ENCODE data around the gene GPT2.
A peak's percentile ranks its signal among the peaks of the same experiment; 100 is the strongest.
"Not testable (repeated sequence)": the region's sequence is repeated elsewhere in the genome, so short reads cannot be mapped to it uniquely, and the experiment has no call there.

The GPT2 gene

DNA sequence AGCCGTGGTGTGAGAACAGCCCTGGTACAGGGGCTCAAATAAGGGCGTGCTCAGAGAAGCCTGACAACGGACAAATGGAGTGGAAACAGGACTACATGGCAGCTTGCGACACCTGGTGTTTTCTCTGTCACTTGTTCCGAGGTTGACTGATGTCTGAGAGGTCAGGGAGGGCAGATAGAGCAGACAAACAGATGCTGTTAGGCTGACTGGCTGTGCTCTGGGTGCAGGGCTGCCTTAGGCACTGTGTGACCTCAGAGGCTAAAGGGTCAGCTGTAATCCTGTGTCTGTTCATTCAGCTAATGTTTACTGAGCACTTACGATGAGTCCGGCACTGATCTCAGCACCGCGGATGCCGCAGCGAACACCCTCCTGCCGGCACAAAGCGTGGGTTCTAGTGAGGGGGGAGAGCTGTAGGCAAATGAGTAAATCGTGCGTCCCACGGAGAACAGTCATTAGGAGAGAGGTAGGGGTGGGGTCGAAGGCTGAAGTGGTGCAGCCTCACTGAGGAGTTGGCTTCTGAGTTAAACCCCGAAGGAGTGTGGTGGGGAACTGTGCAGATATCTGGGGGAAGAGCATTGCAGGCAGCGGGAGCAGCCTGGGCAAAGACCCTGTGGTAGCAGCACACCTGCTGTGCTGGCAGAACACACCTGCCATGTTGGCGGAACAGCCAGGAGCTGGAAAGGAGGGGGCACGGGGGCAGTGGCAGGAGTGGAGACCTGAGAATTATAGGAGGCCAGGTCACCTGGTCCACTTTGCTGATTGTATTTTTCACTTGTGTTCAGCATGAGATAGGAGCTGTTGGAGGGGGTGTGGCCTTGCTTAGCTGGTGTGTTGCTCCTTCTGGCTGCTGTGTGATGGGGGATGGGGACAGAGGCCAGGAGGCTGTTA, 35.0 kb downstream of the GPT2 start:
- FAIRE-seq (no peak), DNase-seq (ENCODE audit: low spot score) (no peak)

- FAIRE-seq: no peak
- DNase-seq (ENCODE audit: low spot score): no peak
These were observed 36.4 kb downstream of the GPT2 start for GRCh38 chr16:46920402-46921068.

DNA sequence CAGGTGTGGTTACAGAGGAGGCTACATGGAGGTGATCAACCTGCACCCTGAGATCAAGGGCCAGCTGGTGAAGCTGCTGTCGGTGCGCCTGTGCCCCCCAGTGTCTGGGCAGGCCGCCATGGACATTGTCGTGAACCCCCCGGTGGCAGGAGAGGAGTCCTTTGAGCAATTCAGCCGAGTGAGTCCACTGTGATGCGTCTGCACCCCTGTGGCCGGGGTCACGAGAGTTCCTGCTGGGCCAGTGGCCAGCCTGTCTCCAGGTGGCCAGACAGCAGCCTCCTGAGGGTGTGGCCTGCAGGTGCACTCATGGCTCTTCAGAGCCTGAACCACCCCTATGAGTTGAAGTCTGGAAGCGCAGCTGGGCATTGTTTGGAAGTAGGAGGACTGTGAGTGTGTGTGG, 38.1 kb downstream of the GPT2 start:
- no peak for FAIRE-seq

GRCh38 chr16:46923513-46924295, 39.5 kb downstream of the GPT2 start:
- DNase-seq (ENCODE audit: low spot score) (no peak), FAIRE-seq (no peak)

More for the DNA sequence above, 38.1 kb downstream of the GPT2 start:
- no peak for DNase-seq (ENCODE audit: low spot score)

DNA sequence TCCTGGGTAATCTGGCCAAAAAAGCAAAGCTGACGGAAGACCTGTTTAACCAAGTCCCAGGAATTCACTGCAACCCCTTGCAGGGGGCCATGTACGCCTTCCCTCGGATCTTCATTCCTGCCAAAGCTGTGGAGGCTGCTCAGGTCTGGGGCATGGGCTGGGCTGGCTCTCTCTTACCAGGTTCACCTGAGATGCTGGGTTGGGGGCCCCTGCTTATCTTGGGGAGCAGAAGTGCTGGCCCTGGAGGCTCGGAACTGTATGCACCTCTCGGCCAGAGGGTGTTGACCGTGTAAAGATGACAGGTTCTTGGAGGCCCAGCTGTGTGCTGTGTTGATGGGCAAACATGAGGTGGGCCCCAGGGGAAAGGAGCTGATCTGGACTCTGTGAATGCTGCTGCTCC, 40.2 kb downstream of the GPT2 start:
- FAIRE-seq: no peak
- no peak for DNase-seq (ENCODE audit: low spot score)

DNA sequence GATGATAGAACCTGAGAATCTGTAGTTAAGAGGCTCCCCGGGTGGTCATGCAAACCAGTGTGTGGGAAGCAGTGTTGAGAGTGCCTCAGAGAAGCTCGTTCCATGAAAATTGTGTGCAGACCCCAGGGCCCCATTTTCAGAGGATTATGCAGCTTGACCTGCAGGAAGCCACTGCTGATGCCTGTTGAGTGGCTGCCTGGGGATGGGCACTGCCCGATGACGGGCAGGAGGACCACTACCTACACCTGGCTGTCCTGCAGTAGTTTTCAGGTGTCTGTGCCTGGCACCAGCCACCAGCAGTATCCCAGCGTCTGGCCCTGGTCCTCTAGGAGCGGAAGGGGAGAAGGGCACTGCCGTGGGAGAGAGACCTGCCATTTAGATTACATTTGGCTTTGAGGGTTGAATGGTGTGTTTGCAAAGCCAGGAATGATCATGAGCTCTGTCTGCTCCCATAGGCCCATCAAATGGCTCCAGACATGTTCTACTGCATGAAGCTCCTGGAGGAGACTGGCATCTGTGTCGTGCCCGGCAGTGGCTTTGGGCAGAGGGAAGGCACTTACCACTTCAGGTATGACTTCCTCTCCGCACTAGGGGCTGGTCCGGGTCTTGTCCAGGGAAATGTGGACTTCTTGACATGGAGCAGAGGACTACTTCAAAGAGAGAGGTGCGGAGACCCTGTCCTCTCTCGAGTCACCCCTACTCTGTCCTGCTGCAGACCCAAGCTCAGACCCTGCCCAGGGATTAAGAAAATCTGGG, 42.5 kb downstream of the GPT2 start:
- FAIRE-seq (no peak), DNase-seq (ENCODE audit: low spot score) (no peak)

DNA sequence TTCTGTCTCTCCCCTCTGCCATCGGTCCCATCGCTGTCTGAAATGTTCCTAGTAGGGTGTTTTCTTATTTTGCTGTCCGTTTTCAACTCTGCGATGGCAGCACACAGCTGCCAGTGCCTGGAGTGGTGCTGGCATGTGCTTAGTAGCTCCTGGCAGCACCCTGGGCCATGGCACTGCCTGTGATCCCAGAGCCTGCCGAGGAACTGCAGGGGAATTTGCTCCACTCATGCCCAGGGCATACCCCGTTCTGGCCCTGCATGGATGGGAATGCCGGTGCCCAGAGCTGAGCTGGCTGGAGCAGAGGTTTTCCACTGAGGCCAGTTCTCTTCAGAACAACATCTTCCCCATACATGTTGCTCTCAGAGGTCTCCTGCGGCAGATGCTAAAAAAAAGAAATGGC, 43.1 kb downstream of the GPT2 start:
- no peak for DNase-seq (ENCODE audit: low spot score)
- FAIRE-seq: no peak

DNA sequence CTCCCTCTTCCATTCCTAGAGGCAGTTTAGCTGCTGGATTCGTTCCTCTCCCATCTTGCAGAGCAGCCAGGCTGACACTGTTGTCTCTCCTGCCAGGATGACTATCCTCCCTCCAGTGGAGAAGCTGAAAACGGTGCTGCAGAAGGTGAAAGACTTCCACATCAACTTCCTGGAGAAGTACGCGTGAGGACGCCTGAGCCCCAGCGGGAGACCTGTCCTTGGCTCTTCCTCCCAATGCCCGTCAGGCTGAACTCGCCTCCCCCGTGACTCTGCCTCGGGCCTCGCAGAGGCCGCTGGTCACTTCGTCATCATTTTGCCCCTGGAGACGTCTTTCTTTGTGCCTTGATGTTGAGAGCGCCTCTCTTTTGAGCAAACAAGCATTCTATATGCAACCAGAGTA, 44.6 kb downstream of the GPT2 start:
- DNase-seq (ENCODE audit: low spot score) (no peak), FAIRE-seq (no peak)

- DNase-seq (ENCODE audit: low spot score) (peak; percentile 81), FAIRE-seq (no peak)
These were observed 45.5 kb downstream of the GPT2 start for GRCh38 chr16:46929378-46930332.

- no peak for DNase-seq (ENCODE audit: low spot score)
- FAIRE-seq: no peak
These were observed 46.7 kb downstream of the GPT2 start for GRCh38 chr16:46930861-46931260.

DNA sequence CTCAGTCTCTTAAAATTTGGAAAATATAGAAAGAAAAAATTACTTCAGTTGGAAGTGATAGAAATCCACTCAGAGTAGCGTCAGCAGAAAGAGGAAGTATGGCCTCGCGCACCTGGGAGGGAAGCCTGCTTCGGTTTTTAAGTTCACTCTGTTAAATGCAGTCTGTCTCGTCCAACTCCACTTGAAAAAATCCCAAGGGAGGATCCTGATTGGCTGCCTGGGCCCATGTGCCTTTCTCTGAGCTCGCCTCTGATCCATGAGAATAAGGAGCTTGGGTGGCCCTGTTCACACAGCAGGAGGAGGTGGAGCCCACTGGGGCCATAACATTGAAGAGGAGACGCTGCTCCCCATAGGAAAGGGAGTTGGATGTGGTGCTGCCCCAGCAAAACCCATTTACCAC, 48.6 kb downstream of the GPT2 start:
- DNase-seq (ENCODE audit: low spot score) (no peak), FAIRE-seq (no peak)

DNA sequence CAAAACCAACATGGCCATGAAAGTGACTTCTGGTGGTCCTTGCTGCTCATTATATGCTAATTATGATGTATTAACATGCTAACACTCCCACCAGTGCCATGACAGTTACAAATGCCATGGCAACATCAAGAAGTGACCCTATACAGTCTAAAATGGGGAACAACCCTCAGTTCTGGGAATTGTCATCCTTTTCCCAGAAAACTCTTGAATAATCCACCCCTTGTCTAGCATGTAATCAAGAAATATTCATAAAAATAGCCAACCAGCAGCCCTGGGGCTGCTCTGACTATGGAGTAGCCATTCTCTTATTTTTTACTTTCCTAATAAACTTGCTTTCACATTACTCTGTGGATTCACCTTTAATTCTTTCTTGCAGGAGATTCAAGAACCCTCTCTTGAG, 53.4 kb downstream of the GPT2 start:
- FAIRE-seq: no peak
- no peak for DNase-seq (ENCODE audit: low spot score)

GRCh38 chr16:46944713-46945112, 60.6 kb downstream of the GPT2 start:
- FAIRE-seq; DNase-seq (ENCODE audit: low spot score): not testable (repeated sequence)

DNA sequence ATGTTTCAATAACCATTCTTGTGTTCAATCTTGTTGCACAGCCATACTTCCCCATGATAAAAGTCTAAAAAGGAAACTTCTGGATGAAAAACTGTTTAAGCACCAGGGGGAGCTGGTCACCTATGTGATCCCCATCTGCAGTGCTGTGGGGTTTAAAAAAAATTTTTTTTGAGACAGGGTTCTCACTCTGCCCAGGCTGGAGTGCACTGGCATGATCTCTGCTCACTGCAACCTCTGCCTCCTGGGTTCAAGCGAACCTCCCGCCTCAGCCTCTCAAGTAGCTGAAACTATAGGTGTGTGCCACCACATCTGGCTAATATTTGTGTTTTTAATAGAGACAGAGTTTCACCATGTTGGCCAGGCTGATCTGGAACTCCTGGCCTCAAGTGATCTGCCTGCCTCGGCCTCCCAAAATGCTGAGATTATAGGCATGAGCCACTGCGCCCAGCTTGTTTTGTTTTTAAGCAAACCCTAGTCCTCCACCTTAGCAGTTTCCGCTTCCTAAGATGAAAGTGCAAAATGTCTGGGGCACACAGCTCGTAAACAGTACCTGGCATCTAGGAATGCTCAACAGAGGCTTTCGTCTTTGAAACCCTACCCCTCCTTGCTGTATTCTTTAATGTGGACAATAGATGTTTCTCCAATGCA, 63.9 kb downstream of the GPT2 start:
- DNase-seq (ENCODE audit: low spot score) (peak; percentile 44), FAIRE-seq (no peak)

- DNase-seq (ENCODE audit: low spot score): no peak
- FAIRE-seq: no peak
These were observed 64.5 kb downstream of the GPT2 start for GRCh38 chr16:46948548-46949166.

DNA sequence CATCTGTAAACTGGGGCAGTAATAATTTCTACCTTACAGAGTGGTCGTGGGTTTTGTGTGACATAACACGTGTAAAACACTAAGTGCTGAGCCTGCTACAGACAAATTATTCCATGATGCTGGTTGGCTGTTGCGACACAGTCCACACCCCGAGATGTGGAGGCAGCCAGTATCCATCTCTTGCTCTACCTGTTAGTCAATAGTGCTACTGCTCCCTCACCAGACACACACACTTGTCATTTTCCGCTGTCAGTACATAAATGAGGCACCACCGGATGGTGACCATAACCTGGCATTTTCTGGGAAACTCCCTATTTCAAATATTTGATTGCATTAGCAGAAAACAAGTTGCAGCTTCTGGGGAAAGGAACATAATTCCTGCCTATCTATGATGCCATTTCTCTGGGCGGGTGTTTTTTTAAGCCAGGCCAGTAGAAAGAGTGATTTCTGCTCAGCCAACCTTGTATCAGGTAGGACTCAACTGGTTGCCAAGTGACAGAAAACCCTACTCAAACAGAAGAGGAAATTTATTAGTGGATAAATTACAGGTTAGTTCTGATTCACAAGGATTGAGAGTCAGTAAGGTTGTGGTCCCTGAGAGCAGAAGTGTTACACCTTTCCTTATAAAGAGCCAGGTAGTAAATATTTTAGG, 65.2 kb downstream of the GPT2 start:
- FAIRE-seq (no peak), DNase-seq (ENCODE audit: low spot score) (no peak)

GRCh38 chr16:46950009-46950408, 65.8 kb downstream of the GPT2 start:
- DNase-seq (ENCODE audit: low spot score) (no peak), FAIRE-seq (no peak)

DNA sequence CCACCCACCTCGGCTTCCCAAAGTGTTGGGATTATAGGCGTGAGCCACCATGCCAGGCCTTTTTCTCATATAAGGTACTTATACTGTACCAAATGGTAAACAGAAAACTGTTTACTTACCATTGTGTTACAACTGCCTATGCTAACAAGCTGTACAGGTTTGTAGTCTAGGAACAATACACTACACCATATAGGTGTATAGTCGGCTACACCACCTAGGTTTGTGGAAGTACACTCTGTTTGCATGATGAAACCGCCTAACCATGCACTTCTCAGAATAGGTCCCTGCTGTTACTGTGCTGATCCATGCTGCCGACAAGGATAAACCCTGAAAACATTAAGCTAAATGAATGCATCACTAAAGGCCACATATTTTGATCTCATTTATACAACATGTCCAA, 70.4 kb downstream of the GPT2 start:
- FAIRE-seq (peak; percentile 65), DNase-seq (ENCODE audit: low spot score) (no peak)

Measured in urothelium cell line (cell line).